ENCODE results near the gene TRPV3.
A peak's percentile ranks its signal among the peaks of the same experiment; 100 is the strongest.
"Not testable (repeated sequence)": the region's sequence is repeated elsewhere in the genome, so short reads cannot be mapped to it uniquely, and the experiment has no call there.

The TRPV3 gene

DNA sequence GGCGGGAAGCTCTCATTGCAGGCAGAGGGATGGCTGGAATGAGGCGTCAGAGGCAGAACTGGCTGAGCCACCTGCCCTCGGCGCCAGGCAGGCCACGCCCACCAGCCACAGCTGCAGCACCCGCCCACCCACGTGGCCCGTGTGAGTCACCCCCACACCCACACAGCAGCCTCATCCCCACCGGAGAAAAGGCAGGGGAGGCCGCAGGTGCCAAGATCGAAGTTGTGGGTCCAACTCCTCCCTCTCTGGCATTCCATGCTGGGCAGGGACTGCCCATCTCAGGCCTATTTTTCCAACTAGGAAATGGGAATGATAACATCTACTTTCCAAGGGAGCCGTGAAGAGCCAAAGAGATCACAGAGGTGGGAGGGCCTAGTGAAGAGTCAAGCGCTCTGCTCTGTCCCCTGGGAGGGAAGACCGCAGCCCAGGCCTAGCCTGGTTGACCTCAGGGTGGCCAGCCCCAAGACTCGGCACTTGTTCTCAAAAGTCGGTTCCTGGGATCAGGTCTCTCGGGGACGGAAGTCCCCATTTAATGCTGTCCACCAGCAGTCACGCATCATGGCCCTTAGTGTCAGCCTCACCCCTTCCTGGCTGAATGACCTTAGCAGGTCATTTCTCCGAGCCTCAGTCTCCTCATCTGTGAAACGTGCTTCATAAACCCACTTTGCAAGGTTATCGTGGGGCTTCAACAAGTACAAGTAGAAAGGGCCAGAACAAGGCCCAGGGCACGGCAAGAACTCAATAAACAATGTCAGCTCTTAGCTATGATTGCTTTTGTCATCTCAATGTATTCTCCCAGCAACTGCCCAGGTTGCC lies at the start of gene TRPV3:
TRPV3 (minus strand) TSS at position 45 of the 816 bp plus-strand sequence. CDS start 2,962 bp downstream, outside the sequence.
- DNase-seq (ENCODE audit: low read depth in 2 of 2), result peak; percentile 54 to 74

DNA sequence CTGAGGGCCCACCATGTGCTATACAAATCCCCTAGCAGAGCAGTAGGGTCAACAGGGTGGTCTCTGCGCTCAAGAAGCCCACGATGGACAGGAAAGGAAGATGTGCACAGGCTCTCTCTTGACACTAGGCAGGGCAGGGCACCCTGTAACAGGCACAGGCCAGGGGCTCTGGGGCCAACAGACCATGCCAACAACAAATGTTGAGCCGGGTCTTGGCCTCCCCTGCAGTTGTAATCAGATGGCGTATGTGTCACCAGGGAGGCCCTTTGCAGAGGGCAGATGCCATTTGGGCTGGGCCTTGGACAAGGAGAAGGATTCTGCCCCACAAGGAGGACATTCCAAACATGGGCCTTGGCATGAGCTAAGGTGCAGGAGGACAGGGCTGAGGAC lies 46.3 kb upstream of the TRPV3 start:
- no peak for DNase-seq (ENCODE audit: low read depth in 2 of 2)

DNA sequence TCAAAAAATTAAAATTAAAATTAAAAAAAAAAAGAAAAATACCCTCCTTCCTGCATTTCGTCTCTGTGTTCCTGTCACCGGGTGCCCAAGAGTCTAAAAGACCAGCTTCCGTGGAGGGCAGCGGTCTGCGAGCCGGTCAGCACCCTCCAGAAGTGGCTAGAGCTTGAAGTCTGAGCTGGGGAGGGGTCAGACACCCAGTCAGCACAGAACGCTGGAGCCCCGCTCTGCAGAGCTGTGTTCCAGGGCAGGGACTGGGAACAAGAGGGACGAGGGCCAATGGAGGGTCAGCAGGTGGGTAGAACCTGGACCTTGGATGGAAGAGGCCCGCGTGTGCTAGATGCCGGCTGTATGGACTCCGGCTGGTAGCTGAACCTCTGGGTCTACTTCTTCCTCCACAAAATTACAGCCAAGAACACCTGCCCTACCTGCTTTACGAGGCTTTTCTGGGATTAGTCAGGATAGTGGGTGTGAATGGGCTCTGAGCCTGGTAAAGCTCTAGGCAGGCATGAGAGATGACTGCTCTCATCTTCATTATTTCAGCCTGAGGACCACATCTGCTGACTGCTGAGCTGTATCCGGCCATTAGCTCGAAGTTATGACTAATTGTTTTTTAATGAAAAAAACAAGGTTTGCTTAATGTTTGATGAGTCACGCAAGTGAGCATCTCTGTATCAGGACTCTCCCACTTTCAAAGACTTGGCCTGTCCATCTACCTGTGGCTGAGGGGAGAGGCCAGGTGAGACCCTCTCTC lies 45.7 kb upstream of the TRPV3 start:
- DNase-seq (ENCODE audit: low read depth in 2 of 2), result no peak

DNA sequence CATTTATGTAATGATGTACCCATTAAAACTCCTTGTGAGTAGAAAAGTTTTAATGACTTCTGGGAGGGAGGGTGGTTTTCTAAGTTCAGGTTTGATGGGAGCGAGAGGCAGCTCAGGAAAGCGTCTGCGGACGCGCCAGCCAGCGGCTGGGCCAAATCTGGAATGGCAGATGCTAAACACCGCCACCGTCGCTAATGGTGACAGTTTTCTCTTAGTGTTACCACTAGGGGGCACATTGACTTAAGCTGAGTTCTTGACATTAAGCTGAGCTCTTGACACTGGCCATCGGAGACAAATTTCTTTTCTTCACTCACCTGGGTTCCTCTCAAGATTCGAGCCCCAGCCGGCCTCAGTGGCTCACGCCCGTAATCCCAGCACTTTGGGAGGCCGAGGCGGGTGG lies 44.9 kb upstream of the TRPV3 start:
- peak in 1 of 2 donors; percentile 5 for DNase-seq (ENCODE audit: low read depth in 2 of 2)

DNA sequence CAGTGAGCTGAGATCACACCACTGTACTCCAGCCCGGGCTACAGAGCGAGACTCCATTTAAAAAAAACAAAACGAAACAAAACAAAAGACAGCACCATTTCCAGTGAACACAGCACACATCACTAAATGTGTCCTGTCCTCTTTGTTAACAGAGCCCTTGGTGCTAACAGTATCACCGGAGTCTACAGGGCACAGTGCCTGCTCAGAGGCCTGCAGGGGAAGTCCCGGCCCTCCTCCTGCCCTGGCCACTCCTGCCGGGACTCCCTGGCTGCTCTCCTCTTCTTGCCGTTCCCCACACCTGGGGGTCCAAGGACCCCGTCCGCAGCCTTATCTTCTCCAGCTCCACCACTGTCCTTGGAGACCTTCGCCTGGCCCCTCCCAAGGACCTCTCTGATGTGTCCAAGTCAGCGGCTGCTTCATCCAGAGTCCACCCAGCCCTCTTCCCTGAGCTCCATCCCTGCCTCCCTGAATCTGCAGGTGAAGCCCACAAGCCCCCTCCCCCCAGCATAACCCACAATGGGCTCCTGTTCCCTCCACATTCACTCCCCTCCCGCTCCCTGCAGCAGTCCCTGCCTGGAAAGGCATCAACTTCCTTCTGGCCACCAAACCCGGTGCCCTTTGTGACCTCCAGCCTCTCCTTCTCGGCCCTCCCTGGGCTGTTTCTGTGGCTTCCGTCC lies 43.1 kb upstream of the TRPV3 start:
- no peak for DNase-seq (ENCODE audit: low read depth in 2 of 2)

DNA sequence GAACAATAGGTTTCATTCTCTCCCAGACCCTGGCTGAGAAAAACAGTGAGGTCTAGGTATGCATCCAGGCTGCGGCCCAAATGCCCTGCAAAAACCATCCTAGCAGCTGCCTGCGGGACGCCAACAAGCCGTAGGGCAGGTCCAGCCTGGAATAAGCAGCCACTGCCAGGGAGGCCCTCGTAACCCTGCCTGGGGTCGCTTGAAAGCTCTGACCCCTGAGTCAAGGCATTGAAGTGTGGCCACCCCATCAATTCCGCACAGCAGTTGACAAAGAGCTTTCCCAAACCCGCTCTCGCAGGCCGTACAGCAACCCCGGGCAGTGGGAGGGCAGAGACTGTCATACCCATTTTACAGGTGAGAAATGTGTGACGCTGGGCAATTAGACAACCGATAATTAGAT lies 40.5 kb upstream of the TRPV3 start:
- DNase-seq (ENCODE audit: low read depth in 2 of 2), result no peak

DNA sequence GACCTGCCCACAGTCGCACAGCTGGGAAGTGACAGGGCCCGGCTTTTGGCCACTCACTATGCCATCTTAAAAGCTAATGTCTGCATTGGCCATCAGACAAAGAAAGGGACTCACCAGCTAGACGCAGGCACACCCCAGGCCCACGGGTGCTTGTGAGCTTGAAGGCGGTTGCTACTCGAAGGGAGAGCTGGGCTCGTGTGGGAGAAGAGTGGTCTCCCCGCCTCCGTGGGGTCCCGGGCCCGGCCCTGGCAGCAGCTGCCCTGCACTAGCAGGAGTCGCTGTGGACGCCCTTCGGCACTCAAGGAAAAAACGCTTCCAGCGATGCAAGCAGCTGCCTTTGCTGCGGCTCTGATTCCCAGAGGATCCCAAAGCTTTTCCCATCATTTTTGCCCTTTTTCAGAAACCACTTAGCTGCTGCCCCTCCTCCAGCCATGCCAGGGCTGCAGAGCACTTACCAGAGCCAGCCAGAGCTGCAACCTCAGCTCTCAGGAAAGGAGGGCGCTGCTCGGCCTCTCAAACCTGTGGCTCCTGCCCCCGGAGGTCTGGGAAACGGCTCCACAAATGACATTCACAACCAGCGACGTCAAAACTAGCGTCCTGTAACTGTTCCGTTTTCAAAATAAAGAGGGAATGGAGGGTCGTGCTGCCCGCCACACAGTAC lies 39.3 kb upstream of the TRPV3 start:
- DNase-seq (ENCODE audit: low read depth in 2 of 2), result no peak

DNA sequence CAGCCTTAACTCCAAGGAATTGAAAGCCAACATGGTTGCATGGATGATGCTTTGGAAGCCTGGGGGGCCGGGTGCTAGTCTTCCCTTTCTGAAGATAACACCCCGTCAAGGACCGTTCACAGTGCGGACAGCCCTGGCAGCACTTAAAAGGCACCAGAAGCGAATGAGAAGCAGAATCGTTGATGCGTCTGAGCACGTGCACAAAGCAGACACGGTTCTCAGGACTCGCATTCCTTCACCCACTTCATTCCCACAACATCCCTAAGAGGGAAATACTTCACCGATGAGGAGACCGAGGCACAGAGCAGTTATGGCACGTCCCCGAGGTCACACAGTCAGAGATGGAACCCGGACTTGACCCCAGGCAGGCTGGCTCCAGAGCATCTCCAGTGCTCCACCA lies 37.4 kb upstream of the TRPV3 start:
- DNase-seq (ENCODE audit: low read depth in 2 of 2), result no peak

DNA sequence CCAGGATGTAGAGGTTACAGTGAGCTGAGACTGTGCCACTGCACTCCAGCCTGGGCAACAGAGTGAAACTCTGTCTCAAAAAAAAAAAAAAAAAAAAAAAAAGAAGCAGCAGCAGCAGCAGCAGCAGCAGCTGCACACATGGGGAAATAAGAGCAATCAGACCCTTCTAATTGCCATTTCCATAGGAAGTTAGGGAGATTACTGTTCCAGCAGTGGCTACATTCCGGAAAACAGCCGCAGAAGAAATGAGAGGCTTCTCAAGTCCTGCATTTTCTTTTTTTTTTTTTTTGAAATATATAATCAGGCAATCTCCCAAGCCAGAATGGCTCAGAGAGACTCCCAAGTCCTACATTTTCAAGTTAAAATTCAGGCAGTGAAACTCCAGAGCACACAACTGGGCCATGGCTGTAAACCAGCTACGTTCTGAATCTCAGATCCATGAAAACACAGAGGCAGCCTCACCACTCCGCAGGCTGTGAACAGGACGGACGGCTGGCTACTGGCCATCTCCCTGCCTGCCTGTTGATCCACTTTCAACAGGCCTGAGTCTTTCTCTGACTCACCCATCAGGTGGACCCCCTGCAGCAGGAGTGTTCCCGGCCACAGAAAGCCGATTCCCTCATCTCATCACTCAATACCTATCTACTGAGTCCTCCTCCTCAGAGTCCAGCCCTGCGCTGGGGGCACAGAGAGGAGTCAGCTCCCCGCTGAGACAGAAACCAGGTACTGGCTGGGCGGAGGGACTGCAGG lies 36.6 kb upstream of the TRPV3 start:
- DNase-seq (ENCODE audit: low read depth in 2 of 2), result no peak

DNA sequence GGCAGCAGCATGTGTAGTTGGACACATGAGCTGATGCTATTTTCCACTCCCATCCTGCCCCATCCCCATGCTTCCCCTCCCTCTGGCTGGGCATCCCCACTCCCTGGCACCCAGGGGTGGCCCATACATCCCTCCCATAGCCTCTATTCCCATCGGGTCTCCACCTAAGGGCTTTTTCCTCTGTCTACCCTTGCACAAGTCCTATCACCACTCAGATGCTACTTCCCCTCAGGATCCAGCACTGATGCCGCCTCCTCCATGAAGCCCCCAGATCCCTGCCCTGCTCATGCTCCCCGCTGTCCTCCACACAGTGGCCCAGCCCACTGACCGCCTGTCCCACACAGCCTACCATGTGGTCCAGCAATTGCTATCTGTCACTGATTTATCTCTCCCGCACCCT lies 35.8 kb upstream of the TRPV3 start:
- DNase-seq (ENCODE audit: low read depth in 2 of 2), result no peak

DNA sequence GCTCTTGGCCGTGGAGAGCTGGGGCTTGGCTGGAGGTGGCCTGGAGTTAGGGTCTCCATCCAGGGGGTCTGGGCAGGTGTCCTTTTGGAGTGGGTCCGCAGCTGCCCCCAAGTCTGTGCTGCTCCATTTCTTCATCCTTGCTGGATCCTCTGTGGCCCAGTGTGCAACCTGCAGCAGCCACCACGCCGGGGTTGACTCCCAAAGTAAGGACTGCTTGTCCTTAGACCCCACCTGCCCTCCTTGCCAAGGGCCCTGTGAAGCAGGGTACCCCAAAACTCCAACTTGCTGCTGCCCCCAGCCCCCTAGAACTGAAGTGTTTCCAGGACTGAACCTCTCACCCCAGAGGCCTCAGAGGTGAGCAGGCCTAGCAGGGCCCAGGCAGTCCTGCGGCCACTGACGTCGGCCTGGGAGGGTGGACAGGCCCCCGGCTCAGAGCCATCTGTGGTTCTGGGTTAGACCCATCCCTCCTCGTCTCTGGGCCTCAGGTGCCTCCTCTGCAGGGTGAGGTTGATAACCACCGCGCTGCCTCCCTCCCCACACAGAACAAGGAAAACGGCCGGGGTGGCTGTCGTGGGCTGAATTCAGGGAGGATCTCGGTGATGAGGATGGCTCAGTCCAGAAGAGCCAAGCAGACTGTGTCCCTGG lies 34.7 kb upstream of the TRPV3 start:
- DNase-seq (ENCODE audit: low read depth in 2 of 2), result no peak

DNA sequence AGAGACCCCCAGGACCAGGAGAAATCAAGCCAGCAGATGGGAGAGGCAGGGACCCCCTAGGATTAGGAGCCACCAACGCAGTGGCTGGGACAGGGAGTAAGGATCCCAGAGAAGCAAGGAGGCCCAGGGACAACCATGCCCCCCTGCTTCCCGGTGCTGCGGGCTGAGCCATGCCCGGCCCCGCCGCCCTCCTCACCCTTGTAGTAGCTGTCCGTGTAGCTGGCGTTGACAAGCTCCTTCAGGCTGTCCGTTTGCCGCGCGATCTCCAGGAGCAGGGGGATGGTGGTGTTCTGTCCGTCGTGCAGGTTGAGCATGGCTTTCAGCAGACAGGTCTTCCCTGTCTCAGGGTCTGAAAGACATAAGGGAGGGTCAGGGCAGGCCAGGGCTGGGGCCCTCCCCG lies 33.2 kb upstream of the TRPV3 start:
- no peak for DNase-seq (ENCODE audit: low read depth in 2 of 2)

DNA sequence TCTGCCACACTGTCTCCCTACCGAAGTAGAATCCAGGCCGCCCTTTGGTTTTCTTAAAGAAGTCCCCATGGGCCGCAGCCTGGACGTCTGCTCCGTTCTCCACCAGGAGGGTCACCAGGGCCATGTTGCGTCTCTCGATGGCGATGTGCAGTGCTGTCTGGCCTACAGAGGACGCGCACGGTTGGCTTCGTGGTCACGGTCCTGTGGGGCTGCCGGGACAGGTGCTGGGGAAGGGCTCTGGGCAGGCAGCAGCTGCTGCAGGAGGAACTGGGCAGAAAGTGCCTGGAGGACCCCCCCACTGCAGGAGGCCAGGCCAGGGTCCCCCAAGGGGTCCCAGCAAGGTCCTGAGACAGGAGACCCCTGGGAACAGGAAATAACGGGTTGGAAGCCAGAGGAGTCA lies 32.6 kb upstream of the TRPV3 start:
- DNase-seq (ENCODE audit: low read depth in 2 of 2), result no peak

DNA sequence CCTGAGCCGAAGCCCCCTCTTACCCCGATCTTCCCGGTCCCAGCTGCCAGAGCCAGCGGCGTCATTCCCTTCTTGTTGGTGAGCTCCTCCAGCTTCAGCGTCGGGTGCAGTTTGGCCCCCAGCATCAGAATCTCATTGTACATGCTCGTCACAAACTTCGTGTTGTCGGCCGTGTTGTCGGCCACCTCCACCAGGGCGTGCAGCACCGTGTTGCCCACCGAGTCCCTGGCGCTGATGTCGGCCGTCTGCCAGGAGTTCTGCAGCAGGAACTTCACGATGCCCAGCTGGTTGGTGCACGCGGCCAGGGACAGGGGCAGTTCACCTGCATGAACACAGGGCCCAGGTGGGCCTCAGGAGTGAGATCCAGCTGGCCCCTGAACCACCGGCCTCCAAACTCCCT lies 32.2 kb upstream of the TRPV3 start:
- no peak for DNase-seq (ENCODE audit: low read depth in 2 of 2)

DNA sequence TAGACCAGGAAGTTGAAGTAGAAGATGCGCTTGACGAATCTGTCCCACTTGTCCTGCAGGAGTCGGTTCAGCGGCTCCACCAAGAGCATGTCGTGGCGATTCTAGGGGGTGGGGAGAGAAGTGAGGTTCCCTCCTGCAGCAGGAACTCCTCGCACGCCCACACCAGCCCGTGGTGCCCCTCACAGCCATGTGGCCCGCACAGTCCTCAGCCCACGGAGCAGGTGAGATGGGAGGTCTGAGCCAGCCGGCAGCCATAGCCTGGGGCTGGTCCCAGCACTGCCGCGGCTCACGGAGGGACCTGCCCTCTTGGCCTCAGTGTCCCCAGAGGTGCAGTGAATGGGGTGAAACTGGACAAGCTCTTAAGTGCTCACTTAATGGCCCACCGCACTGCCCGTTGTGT lies 28.2 kb upstream of the TRPV3 start:
- no peak for DNase-seq (ENCODE audit: low read depth in 2 of 2)

DNA sequence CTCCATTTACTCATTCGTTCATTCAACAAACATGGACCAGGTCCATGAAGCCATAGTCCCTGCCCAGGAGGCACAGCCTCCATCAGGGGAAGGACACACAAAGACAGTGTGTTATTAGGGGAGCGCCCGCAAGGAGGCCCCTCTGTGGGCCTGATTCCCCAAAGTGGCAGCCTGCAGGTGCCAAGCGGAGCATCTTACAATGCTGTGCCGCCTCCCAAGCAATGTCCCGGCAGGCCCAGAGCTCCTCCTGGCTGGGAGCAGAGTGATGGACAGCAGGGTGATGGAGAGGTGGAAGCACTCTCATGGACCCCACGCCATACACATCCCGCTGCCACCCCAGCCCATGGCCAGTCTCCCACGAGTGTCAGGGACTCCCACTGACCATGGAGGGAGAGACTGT lies 25.8 kb upstream of the TRPV3 start:
- DNase-seq (ENCODE audit: low read depth in 2 of 2), result no peak

DNA sequence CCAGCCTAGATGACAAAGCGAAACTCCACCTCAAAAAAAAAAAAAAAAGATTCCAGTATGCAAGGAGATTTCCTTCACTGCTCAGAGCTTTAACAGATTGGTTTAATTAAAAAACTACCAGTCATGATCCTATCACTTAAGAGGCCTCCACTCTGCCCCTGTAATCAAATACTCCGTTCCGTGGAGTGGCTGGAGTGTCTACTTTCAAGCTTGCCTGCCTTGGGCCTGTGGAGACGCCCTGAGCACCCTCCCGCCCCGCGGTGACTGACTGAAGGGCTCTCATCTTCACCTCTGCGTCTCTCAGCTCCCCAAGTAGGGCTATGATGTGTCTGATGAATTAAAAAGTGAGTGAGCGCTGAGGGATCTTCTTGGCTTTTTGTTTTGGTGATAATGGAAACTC lies 25.3 kb upstream of the TRPV3 start:
- DNase-seq (ENCODE audit: low read depth in 2 of 2), result no peak

DNA sequence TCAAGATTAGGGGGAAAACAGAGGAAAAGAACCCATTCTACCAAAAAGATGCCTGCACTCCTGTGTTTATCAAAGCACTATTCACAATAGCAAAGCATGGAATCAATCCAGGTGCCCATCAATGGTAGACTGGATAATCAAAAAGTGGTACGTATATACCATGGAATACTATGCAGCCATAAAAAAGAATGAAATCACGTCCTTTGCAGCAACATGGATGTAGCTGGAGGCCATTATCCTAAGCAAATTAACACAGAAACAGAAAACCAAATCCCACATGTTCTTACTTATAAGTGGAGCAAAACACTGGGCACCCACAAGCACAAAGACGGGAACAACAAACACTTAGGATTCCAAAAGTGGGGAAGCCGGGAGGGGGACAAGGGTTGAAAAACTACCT lies 21.1 kb upstream of the TRPV3 start:
- not testable (repeated sequence) for DNase-seq (ENCODE audit: low read depth in 2 of 2)

DNA sequence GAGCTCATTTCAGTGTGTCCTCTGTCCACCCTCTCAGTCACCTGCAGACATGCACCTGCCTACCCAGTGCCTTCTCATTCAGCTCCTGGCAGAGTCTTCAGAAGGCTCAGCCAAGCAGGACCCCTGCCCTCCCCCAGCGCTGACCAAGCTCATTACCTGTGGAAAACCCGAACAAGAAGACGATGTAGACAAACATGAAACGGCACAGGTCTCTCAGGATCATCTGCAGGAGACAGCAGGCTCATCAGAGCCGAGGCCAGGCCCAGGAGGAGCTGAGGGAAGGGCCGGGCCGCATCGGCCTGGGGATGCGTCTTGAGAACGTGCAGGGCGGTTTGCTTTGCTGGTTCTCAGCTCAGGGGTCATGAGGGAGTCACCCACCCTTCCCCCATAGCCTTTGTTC lies 19.4 kb upstream of the TRPV3 start:
- DNase-seq (ENCODE audit: low read depth in 2 of 2), result no peak

DNA sequence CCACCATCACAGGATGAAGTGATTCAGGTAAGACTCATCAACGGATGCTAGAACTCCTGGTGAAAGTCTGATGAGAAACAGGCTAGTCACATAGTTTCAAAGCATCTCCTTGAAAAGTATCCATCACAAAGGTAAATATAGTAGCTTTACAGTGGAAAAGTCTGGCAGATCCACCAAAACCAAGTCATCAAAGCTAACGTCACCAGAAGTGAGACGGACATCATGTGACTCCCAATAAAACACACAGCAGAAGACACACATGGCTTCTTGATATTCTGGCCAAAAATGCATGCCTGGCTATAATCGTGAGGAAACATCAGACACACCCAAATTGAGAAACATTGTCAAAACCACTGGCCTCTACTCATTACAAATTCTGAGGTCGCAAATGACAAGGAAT lies 17.9 kb upstream of the TRPV3 start:
- no peak for DNase-seq (ENCODE audit: low read depth in 2 of 2)

DNA sequence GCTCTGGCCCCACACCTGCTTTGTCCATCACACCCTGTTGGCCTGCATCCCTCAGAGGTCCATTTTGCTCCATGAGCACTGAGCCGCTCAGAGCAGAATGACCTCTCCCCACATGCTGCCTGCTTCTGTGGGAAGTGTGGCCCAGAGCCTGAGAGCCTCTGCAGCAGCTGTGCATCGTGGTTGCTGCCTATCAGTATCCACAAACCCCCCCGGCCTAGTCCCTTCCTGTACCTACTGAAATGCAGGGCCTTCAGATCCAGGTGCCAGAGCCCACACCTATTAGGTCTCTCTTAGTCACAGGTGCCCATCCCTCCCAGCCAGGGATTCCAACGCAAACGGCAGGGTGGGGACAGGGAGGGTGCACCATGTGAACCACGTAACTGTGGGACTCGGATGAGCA lies 16.6 kb upstream of the TRPV3 start:
- DNase-seq (ENCODE audit: low read depth in 2 of 2), result no peak
